ENCODE measurements around the gene NUS1.

GRCh38 chr6:117674503-117674902 lies 766 bp upstream of the NUS1 start:
- TF ChIP-seq, protein P1, sequence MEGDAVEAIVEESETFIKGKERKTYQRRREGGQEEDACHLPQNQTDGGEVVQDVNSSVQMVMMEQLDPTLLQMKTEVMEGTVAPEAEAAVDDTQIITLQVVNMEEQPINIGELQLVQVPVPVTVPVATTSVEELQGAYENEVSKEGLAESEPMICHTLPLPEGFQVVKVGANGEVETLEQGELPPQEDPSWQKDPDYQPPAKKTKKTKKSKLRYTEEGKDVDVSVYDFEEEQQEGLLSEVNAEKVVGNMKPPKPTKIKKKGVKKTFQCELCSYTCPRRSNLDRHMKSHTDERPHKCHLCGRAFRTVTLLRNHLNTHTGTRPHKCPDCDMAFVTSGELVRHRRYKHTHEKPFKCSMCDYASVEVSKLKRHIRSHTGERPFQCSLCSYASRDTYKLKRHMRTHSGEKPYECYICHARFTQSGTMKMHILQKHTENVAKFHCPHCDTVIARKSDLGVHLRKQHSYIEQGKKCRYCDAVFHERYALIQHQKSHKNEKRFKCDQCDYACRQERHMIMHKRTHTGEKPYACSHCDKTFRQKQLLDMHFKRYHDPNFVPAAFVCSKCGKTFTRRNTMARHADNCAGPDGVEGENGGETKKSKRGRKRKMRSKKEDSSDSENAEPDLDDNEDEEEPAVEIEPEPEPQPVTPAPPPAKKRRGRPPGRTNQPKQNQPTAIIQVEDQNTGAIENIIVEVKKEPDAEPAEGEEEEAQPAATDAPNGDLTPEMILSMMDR (IDR thresholded peaks at IDR 0.05): no peak
- TF ChIP-seq POLR2A (IDR thresholded peaks at IDR 0.05): no peak
- no peak for TF ChIP-seq POLR2AphosphoS5 (IDR thresholded peaks at IDR 0.05)

Data from sigmoid colon (tissue), 4 donors.